ENCODE measurements around the gene MCM3AP. TPM values are rescaled to one million over a fixed set of nuclear protein-coding genes. Genes with fewer than 3 reads are reported as not detected.
A peak's percentile ranks its signal among the peaks of the same experiment; 100 is the strongest.

MCM3AP gene
- total RNA-seq, 1 experiment from 2014 or later = 140 TPM

DNA sequence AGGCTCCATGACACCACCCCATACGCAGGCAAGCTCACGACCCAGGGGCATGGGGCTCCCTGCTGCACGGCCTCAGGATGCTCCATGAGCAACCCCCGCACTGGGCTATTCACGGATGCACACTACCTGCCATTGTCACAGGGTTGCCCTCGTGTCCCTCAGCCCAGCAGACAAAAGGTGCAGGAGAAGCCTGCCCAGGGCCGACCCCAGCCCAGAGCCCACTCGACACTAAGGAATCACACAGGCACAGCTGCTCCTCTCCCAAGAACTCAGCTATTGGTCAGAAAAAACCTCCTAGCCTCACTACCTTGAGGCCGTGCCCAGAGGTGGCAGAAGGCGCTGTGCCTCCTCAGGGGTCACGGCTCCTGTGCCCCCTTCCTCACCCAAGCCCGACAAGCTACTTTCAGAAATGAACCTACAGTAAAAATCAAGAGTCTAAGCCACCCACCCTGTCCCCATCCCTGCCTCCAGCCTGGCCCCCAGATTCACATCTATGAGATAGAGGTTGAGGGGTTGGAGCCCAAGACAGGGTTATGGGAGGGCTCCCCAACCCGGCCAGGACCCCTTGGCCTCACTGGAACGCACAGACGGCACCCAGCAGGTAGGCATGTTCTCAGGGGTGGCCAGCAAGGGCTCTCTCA lies 94.8 kb downstream of the MCM3AP start:
- Histone ChIP-seq H3K4me3 (ENCODE audit: low read length) (no peak overlapping the region), H3K9ac (ENCODE audit: low read length) (no peak overlapping the region), H2AFZ (ENCODE audit: low read length) (no peak overlapping the region), H3K4me1 (ENCODE audit: insufficient read depth, low read length) (peaks cover 34% of the 10 kb centered on the region), H3K9me3 (ENCODE audit: low read length) (no peaks in the 10 kb centered on the region), H3F3A (ENCODE audit: low read length, unreplicated experiment) (no peaks in the 10 kb centered on the region), H4K20me1 (ENCODE audit: low read length) (no peaks in the 10 kb centered on the region), H3K36me3 (ENCODE audit: low read depth, low read length) (peaks cover 4% of the 10 kb centered on the region; the same call in 1 of the 2 replicates), H3K79me2 (ENCODE audit: low read length) (no peaks in the 10 kb centered on the region), H3K4me2 (ENCODE audit: low read length) (no peak overlapping the region), H3K27me3 (ENCODE audit: low read length) (no peaks in the 10 kb centered on the region), H3K27ac (ENCODE audit: low read length) (no peak overlapping the region), H3K9me2 (replicated peaks; ENCODE audit: low read length) (no peaks in the 10 kb centered on the region)
- ChIA-PET CTCF (interaction anchor here (1.1 kb wide), 1 partner anchor 217 kb away, joined by 5 read pairs; no protein-coding TSS in a partner anchor), POLR2A (ENCODE audit: unreplicated experiment) (no interaction called here)
- ATAC-seq (no peak), DNase-seq (no peak)
- intact Hi-C loops (cut with micrococcal nuclease) = no loop called here
- BruUV-seq (replicated peaks) = TSS peak; percentile 26
- TF ChIP-seq, protein P1, sequence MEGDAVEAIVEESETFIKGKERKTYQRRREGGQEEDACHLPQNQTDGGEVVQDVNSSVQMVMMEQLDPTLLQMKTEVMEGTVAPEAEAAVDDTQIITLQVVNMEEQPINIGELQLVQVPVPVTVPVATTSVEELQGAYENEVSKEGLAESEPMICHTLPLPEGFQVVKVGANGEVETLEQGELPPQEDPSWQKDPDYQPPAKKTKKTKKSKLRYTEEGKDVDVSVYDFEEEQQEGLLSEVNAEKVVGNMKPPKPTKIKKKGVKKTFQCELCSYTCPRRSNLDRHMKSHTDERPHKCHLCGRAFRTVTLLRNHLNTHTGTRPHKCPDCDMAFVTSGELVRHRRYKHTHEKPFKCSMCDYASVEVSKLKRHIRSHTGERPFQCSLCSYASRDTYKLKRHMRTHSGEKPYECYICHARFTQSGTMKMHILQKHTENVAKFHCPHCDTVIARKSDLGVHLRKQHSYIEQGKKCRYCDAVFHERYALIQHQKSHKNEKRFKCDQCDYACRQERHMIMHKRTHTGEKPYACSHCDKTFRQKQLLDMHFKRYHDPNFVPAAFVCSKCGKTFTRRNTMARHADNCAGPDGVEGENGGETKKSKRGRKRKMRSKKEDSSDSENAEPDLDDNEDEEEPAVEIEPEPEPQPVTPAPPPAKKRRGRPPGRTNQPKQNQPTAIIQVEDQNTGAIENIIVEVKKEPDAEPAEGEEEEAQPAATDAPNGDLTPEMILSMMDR (conservative IDR thresholded peaks at IDR 0.05; ENCODE audit: low read depth, low read length) = no peak
- TF ChIP-seq EZH2phosphoT487 (IDR thresholded peaks at IDR 0.05; ENCODE audit: borderline replicate concordance, low read length) (no peak), EZH2 (IDR thresholded peaks at IDR 0.05; ENCODE audit: low read length, unreplicated experiment) (no peak)

DNA sequence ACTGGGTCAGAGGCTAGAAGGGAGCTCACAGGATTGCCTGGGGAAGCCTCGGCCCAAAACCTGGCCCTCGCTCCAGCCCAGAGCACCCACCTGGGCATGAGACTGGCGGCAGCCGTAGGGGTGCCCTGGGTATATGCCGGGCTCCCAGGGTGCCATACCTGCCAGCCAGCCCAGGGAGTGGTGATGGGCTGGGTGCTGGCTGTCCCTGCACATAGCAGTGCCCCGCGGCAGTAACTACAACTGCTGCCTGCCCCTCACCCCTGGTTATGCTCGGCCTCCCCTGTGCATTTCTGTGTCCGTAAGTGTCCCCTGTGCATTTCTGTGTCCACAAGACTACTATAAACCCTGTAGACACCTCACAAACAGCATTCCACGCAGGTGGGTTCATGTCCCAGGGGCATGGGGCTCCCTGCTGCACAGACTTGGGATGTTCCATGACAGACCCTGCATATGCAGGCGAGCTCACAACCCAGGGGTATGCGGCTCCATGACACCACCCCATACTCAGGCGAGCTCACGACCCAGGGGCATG lies 95.4 kb downstream of the MCM3AP start:
- no TSS peak for BruUV-seq (replicated peaks)
- H3K36me3 ChIP-seq (ENCODE audit: low read depth, low read length) = peaks cover 4% of the 10 kb centered on the region; the same call in 1 of the 2 replicates
- H3K27ac ChIP-seq (ENCODE audit: low read length) = no peak overlapping the region

More for the DNA sequence above, 95.4 kb downstream of the MCM3AP start:
- intact Hi-C loops (cut with micrococcal nuclease) = loop anchor here (2.0 kb wide), 1 partner anchor 43 kb away; no protein-coding TSS in a partner anchor
- Histone ChIP-seq H3K9me2 (replicated peaks; ENCODE audit: low read length) (no peaks in the 10 kb centered on the region), H3K79me2 (ENCODE audit: low read length) (no peaks in the 10 kb centered on the region), H3K9ac (ENCODE audit: low read length) (no peak overlapping the region), H3K4me3 (ENCODE audit: low read length) (no peak overlapping the region), H3K27me3 (ENCODE audit: low read length) (no peaks in the 10 kb centered on the region), H4K20me1 (ENCODE audit: low read length) (no peaks in the 10 kb centered on the region), H3K4me2 (ENCODE audit: low read length) (no peak overlapping the region), H3K9me3 (ENCODE audit: low read length) (no peaks in the 10 kb centered on the region), H3F3A (ENCODE audit: low read length, unreplicated experiment) (no peaks in the 10 kb centered on the region), H2AFZ (ENCODE audit: low read length) (no peak overlapping the region), H3K4me1 (ENCODE audit: insufficient read depth, low read length) (peaks cover 39% of the 10 kb centered on the region)
- ChIA-PET CTCF (interaction anchor here (1.1 kb wide), 1 partner anchor 216 kb away, joined by 5 read pairs; no protein-coding TSS in a partner anchor), POLR2A (ENCODE audit: unreplicated experiment) (no interaction called here)
- ATAC-seq (no peak), DNase-seq (no peak)
- TF ChIP-seq, protein P1 (conservative IDR thresholded peaks at IDR 0.05; ENCODE audit: low read depth, low read length) = no peak
